ENCODE results near the gene TMEM181. TPM values are rescaled to one million over a fixed set of nuclear protein-coding genes. Genes with fewer than 3 reads are reported as not detected.

TMEM181 gene
- total and polyA plus RNA-seq, 4 donors = 6.4 to 15.6 (median 12.6) TPM

GRCh38 chr6:158548418-158549161, 11.3 kb upstream of the TMEM181 start:
- no peak for DNase-seq (ENCODE audit: low spot score)
- H3K27me3 ChIP-seq (ENCODE audit: control insufficient read depth in 4 of 4, insufficient read depth in 4 of 4, low read length in 3 of 4) = peaks cover 0 to 2% (median 0%) of the 10 kb centered on the region in 4 donors
- no peaks in the 10 kb centered on the region for H3K9me3 ChIP-seq (ENCODE audit: control insufficient read depth in 4 of 4, low read length in 3 of 4)
- no peak overlapping the region for H3K4me3 ChIP-seq (ENCODE audit: low read depth in 1 of 3, low read length in 3 of 3)
- H3K36me3 ChIP-seq (ENCODE audit: control insufficient read depth in 4 of 4, insufficient read depth in 3 of 4, low read depth in 1 of 4, low read length in 3 of 4) = no peaks in the 10 kb centered on the region
- WGBS = 88% methylated on average over 9 of the region's 9 CpGs
- no peak overlapping the region for H3K27ac ChIP-seq (ENCODE audit: low read depth in 1 of 2, low read length in 2 of 2)
- no peak overlapping the region for H3K9ac ChIP-seq (ENCODE audit: low read depth in 1 of 2, low read length in 2 of 2)
- no peaks in the 10 kb centered on the region for H3K4me1 ChIP-seq (ENCODE audit: control insufficient read depth in 4 of 4, insufficient read depth in 4 of 4, low read length in 3 of 4)
- TF ChIP-seq JUND (IDR thresholded peaks at IDR 0.05) = no peak
- no peak for TF ChIP-seq TAF1 (conservative IDR thresholded peaks at IDR 0.05)
- TF ChIP-seq, protein P1, sequence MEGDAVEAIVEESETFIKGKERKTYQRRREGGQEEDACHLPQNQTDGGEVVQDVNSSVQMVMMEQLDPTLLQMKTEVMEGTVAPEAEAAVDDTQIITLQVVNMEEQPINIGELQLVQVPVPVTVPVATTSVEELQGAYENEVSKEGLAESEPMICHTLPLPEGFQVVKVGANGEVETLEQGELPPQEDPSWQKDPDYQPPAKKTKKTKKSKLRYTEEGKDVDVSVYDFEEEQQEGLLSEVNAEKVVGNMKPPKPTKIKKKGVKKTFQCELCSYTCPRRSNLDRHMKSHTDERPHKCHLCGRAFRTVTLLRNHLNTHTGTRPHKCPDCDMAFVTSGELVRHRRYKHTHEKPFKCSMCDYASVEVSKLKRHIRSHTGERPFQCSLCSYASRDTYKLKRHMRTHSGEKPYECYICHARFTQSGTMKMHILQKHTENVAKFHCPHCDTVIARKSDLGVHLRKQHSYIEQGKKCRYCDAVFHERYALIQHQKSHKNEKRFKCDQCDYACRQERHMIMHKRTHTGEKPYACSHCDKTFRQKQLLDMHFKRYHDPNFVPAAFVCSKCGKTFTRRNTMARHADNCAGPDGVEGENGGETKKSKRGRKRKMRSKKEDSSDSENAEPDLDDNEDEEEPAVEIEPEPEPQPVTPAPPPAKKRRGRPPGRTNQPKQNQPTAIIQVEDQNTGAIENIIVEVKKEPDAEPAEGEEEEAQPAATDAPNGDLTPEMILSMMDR (IDR thresholded peaks at IDR 0.05; ENCODE audit: low read depth, low read length, missing input control) = no peak
- TF ChIP-seq NR2F2 (IDR thresholded peaks at IDR 0.05) = no peak
- no peak for TF ChIP-seq HNF4A (conservative IDR thresholded peaks at IDR 0.05)
- TF ChIP-seq, protein P2, sequence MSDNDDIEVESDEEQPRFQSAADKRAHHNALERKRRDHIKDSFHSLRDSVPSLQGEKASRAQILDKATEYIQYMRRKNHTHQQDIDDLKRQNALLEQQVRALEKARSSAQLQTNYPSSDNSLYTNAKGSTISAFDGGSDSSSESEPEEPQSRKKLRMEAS (IDR thresholded peaks at IDR 0.05) = no peak
- no peak for TF ChIP-seq RXRA (IDR thresholded peaks at IDR 0.05)
- TF ChIP-seq FOXA2 (IDR thresholded peaks at IDR 0.05) = no peak
- no peak for TF ChIP-seq FOXA1 (IDR thresholded peaks at IDR 0.05)
- no peak for TF ChIP-seq GABPA (IDR thresholded peaks at IDR 0.05 in 1 of 2, conservative IDR thresholded peaks at IDR 0.05 in 1 of 2)
- TF ChIP-seq, protein P3, sequence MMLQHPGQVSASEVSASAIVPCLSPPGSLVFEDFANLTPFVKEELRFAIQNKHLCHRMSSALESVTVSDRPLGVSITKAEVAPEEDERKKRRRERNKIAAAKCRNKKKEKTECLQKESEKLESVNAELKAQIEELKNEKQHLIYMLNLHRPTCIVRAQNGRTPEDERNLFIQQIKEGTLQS (IDR thresholded peaks at IDR 0.05) = no peak
- no peak for TF ChIP-seq YY1 (IDR thresholded peaks at IDR 0.05)

GRCh38 chr6:158552055-158552795, 7.7 kb upstream of the TMEM181 start:
- H3K9ac ChIP-seq (ENCODE audit: low read depth in 1 of 2, low read length in 2 of 2) = no peak overlapping the region
- no peaks in the 10 kb centered on the region for H3K9me3 ChIP-seq (ENCODE audit: control insufficient read depth in 4 of 4, low read length in 3 of 4)
- WGBS = 77% methylated on average over 6 of the region's 6 CpGs
- H3K4me1 ChIP-seq (ENCODE audit: control insufficient read depth in 4 of 4, insufficient read depth in 4 of 4, low read length in 3 of 4) = no peaks in the 10 kb centered on the region
- no peak for DNase-seq (ENCODE audit: low spot score)
- no peak overlapping the region for H3K27ac ChIP-seq (ENCODE audit: low read depth in 1 of 2, low read length in 2 of 2)
- TF ChIP-seq FOXA1 (IDR thresholded peaks at IDR 0.05) (no peak), SP1 (IDR thresholded peaks at IDR 0.05) (no peak), RAD21 (IDR thresholded peaks at IDR 0.05) (no peak), NR2F2 (IDR thresholded peaks at IDR 0.05) (no peak), HNF4G (IDR thresholded peaks at IDR 0.05) (no peak), GABPA (IDR thresholded peaks at IDR 0.05 in 1 of 2, conservative IDR thresholded peaks at IDR 0.05 in 1 of 2) (no peak), EGR1 (IDR thresholded peaks at IDR 0.05; ENCODE audit: low read depth in 2 of 2) (no peak), FOXA2 (IDR thresholded peaks at IDR 0.05) (no peak), ZBTB33 (IDR thresholded peaks at IDR 0.05) (no peak), RXRA (IDR thresholded peaks at IDR 0.05) (no peak), TAF1 (conservative IDR thresholded peaks at IDR 0.05) (no peak), JUND (IDR thresholded peaks at IDR 0.05) (no peak), HNF4A (conservative IDR thresholded peaks at IDR 0.05) (no peak), YY1 (IDR thresholded peaks at IDR 0.05) (no peak)
- TF ChIP-seq, protein P3 (IDR thresholded peaks at IDR 0.05) = no peak
- TF ChIP-seq, protein P2 (IDR thresholded peaks at IDR 0.05) = no peak
- TF ChIP-seq, protein P4, sequence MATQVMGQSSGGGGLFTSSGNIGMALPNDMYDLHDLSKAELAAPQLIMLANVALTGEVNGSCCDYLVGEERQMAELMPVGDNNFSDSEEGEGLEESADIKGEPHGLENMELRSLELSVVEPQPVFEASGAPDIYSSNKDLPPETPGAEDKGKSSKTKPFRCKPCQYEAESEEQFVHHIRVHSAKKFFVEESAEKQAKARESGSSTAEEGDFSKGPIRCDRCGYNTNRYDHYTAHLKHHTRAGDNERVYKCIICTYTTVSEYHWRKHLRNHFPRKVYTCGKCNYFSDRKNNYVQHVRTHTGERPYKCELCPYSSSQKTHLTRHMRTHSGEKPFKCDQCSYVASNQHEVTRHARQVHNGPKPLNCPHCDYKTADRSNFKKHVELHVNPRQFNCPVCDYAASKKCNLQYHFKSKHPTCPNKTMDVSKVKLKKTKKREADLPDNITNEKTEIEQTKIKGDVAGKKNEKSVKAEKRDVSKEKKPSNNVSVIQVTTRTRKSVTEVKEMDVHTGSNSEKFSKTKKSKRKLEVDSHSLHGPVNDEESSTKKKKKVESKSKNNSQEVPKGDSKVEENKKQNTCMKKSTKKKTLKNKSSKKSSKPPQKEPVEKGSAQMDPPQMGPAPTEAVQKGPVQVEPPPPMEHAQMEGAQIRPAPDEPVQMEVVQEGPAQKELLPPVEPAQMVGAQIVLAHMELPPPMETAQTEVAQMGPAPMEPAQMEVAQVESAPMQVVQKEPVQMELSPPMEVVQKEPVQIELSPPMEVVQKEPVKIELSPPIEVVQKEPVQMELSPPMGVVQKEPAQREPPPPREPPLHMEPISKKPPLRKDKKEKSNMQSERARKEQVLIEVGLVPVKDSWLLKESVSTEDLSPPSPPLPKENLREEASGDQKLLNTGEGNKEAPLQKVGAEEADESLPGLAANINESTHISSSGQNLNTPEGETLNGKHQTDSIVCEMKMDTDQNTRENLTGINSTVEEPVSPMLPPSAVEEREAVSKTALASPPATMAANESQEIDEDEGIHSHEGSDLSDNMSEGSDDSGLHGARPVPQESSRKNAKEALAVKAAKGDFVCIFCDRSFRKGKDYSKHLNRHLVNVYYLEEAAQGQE (IDR thresholded peaks at IDR 0.05) = no peak
- H3K36me3 ChIP-seq (ENCODE audit: control insufficient read depth in 4 of 4, insufficient read depth in 3 of 4, low read depth in 1 of 4, low read length in 3 of 4) = no peaks in the 10 kb centered on the region
- H3K4me3 ChIP-seq (ENCODE audit: low read depth in 1 of 3, low read length in 3 of 3) = no peak overlapping the region
- peaks cover 0 to 2% (median 0%) of the 10 kb centered on the region in 4 donors for H3K27me3 ChIP-seq (ENCODE audit: control insufficient read depth in 4 of 4, insufficient read depth in 4 of 4, low read length in 3 of 4)

Data from liver (tissue), 9 donors.